DOHH2 (cell line): Measurements from ENCODE around the gene RARB.

Experiments used
- H3F3A ChIP-seq: fragments of 200-600 bp; sonication (generic), shearing (Covaris generic); 2 replicates; pipeline ENCODE4 v1.6.0; 2016; ENCODE audit warnings: antibody characterized with exemption, mild to moderate bottlenecking; ENCODE audit not compliant: control insufficient read depth, insufficient read depth
- H3K27ac ChIP-seq: fragments of 200-600 bp; sonication (generic); 2 replicates; pipeline ENCODE4 v1.5.1; 2014; ENCODE audit warnings: low read depth, mild to moderate bottlenecking, low read length, moderate library complexity
- H3K27me3 ChIP-seq: fragments of 200-600 bp; sonication (generic); 2 replicates; pipeline ENCODE4 v1.6.1; 2014; ENCODE audit warnings: mild to moderate bottlenecking, low read length, mixed read lengths; ENCODE audit not compliant: control insufficient read depth
- H3K36me3 ChIP-seq: fragments of 200-600 bp; sonication (generic); 2 replicates; pipeline ENCODE4 v1.6.1; 2014; ENCODE audit warnings: mild to moderate bottlenecking, low read length, moderate library complexity, mixed read lengths; ENCODE audit not compliant: control insufficient read depth
- H3K4me1 ChIP-seq: fragments of 200-600 bp; sonication (generic); 2 replicates; pipeline ENCODE4 v1.6.1; 2014; ENCODE audit warnings: mild to moderate bottlenecking, low read length, mixed read lengths; ENCODE audit not compliant: control insufficient read depth
- H3K4me2 ChIP-seq: fragments of 200-600 bp; sonication (generic); 2 replicates; pipeline ENCODE4 v1.6.0; 2014; ENCODE audit warnings: mild to moderate bottlenecking, low read length, moderate library complexity
- H3K4me3 ChIP-seq: fragments of 200-600 bp; sonication (generic); 2 replicates; pipeline ENCODE4 v1.5.1; 2014; ENCODE audit warnings: mild to moderate bottlenecking, low read length, mixed read lengths
- H3K79me2 ChIP-seq: fragments of 200-600 bp; sonication (generic); 2 replicates; pipeline ENCODE4 v1.6.1; 2014; ENCODE audit warnings: mild to moderate bottlenecking, low read length, mixed read lengths; ENCODE audit not compliant: control insufficient read depth
- H3K9me2 ChIP-seq: fragments of 200-600 bp; sonication (generic); replicated peaks from 2 replicates; pipeline ENCODE4 v1.6.1; 2014; ENCODE audit warnings: mild to moderate bottlenecking, low read length, mixed read lengths; ENCODE audit not compliant: control insufficient read depth
- H3K9me3 ChIP-seq: fragments of 200-600 bp; sonication (generic); 2 replicates; pipeline ENCODE4 v1.6.1; 2014; ENCODE audit warnings: antibody characterized with exemption, low read length, mixed read lengths; ENCODE audit not compliant: control insufficient read depth, insufficient read depth
- H4K20me1 ChIP-seq: fragments of 200-600 bp; sonication (generic); 2 replicates; pipeline ENCODE4 v1.6.0; 2014; ENCODE audit warnings: low read depth, mild to moderate bottlenecking, antibody characterized with exemption, low read length, moderate library complexity; ENCODE audit not compliant: control insufficient read depth, insufficient read depth
- CTCF ChIP-seq: fragments of 200-600 bp; sonication (generic); IDR thresholded peaks from one replicate; pipeline ENCODE4 v1.5.1; 2014; ENCODE audit warnings: antibody characterized with exemption, mild to moderate bottlenecking, low read depth, low read length; ENCODE audit not compliant: poor library complexity, severe bottlenecking
- EZH2phosphoT487 ChIP-seq: fragments of 200-600 bp; sonication (generic); IDR thresholded peaks from 2 replicates; pipeline ENCODE4 v1.6.1; 2017; ENCODE audit warnings: borderline replicate concordance, mild to moderate bottlenecking, antibody characterized with exemption, low read length, moderate library complexity, mixed read lengths

The RARB gene

GRCh38 chr3:25461946-25462345, 33.9 kb downstream of the RARB start:
- no peak overlapping the region for H3K4me2 ChIP-seq
- no peaks in the 10 kb centered on the region for H3K9me3 ChIP-seq
- no peak overlapping the region for H3K4me3 ChIP-seq
- TF ChIP-seq EZH2phosphoT487 (no peak), CTCF (no peak)
- no peaks in the 10 kb centered on the region for H3K79me2 ChIP-seq
- H3K27ac ChIP-seq, result no peak overlapping the region
- no peaks in the 10 kb centered on the region for H4K20me1 ChIP-seq
- H3F3A ChIP-seq, result no peaks in the 10 kb centered on the region
- no peaks in the 10 kb centered on the region for H3K4me1 ChIP-seq
- H3K36me3 ChIP-seq, result no peaks in the 10 kb centered on the region
- no peaks in the 10 kb centered on the region for H3K27me3 ChIP-seq
- H3K9me2 ChIP-seq, result no peaks in the 10 kb centered on the region

GRCh38 chr3:25462495-25462894, 34.4 kb downstream of the RARB start:
- Histone ChIP-seq H3K4me3 (no peak overlapping the region), H3K4me2 (no peak overlapping the region), H3K36me3 (no peaks in the 10 kb centered on the region), H3K27me3 (no peaks in the 10 kb centered on the region), H3K9me2 (no peaks in the 10 kb centered on the region), H3K4me1 (no peaks in the 10 kb centered on the region), H3K9me3 (no peaks in the 10 kb centered on the region), H3K27ac (no peak overlapping the region), H3K79me2 (no peaks in the 10 kb centered on the region), H4K20me1 (no peaks in the 10 kb centered on the region), H3F3A (no peaks in the 10 kb centered on the region)
- no peak for TF ChIP-seq EZH2phosphoT487
- TF ChIP-seq CTCF, result no peak

- Histone ChIP-seq H3K27me3 (no peaks in the 10 kb centered on the region), H3K9me3 (no peaks in the 10 kb centered on the region), H3K4me2 (no peak overlapping the region), H3K79me2 (no peaks in the 10 kb centered on the region), H3K27ac (no peak overlapping the region), H3K36me3 (no peaks in the 10 kb centered on the region), H3K9me2 (no peaks in the 10 kb centered on the region), H3K4me1 (no peaks in the 10 kb centered on the region), H3K4me3 (no peak overlapping the region), H4K20me1 (no peaks in the 10 kb centered on the region), H3F3A (no peaks in the 10 kb centered on the region)
- TF ChIP-seq EZH2phosphoT487 (no peak), CTCF (no peak)
Measured at GRCh38 chr3:25463836-25464418, 35.9 kb downstream of the RARB start.
